GM12892 (cell line): ENCODE results near the gene CAP2.

Source experiments
- POLR2AphosphoS5 ChIP-seq: IDR thresholded peaks from 2 replicates; pipeline ENCODE4 v1.6.1; 2011; ENCODE audit warnings: low read depth, low read length, control low read depth
- TAF1 ChIP-seq: IDR thresholded peaks from 2 replicates; pipeline ENCODE4 v1.6.1; 2011; ENCODE audit warnings: low read depth, mild to moderate bottlenecking, control low read depth, low read length, borderline replicate concordance

- TF ChIP-seq TAF1, result no peak
- TF ChIP-seq POLR2AphosphoS5, result no peak
Measured at GRCh38 chr6:17466707-17467106, 73.3 kb downstream of the CAP2 start.
